Thoracic aorta (tissue), 2 donors: Measurements from ENCODE around the gene RPS27. TPM values are rescaled to one million over a fixed set of nuclear protein-coding genes. Genes with fewer than 3 reads are reported as not detected.
A peak's percentile ranks its signal among the peaks of the same experiment; 100 is the strongest.

Experiments used
- ATAC-seq: fragments of 150-250 bp; one replicate; pipeline ENCODE4 v1.8.0; 2017; ENCODE audit warnings: low read depth; ENCODE audit not compliant: insufficient number of reproducible peaks, low FRiP score
- DNase-seq: peaks from one replicate; pipeline ENCODE4 v3.0.0-alpha.2; 2020; ENCODE audit warnings: low spot score
- H3K27ac ChIP-seq, 2 donors: fragments of 200-600 bp; sonication (generic); 1 replicate in 1 of 2; 2 replicates in 1 of 2; pipeline ENCODE4 v1.5.1; 2016; ENCODE audit warnings: mild to moderate bottlenecking in 2 of 2, moderate library complexity in 2 of 2
- H3K27me3 ChIP-seq: fragments of 200-600 bp; sonication (generic); replicated peaks from 2 replicates; pipeline ENCODE4 v1.6.0; 2016; ENCODE audit warnings: mild to moderate bottlenecking; ENCODE audit not compliant: insufficient read depth
- H3K36me3 ChIP-seq: fragments of 200-600 bp; sonication (generic); one replicate; pipeline ENCODE4 v1.5.1; 2016
- H3K4me1 ChIP-seq, 2 donors: fragments of 200-600 bp; sonication (generic); 1 replicate in 1 of 2; 2 replicates in 1 of 2; pipeline versions ENCODE4 v1.5.1 to v1.6.0; 2016; ENCODE audit warnings: low read depth in 2 of 2, mild to moderate bottlenecking in 1 of 2; ENCODE audit not compliant: control insufficient read depth in 1 of 2
- H3K4me3 ChIP-seq: fragments of 200-600 bp; sonication (generic); 2 replicates; pipeline ENCODE4 v1.5.1; 2016; ENCODE audit warnings: mild to moderate bottlenecking
- H3K9me3 ChIP-seq: fragments of 200-600 bp; sonication (generic); 2 replicates; pipeline ENCODE4 v1.5.1; 2016
- total RNA-seq, 2 donors: library from RNA; depleted of rRNA; stranded (reverse); fragments of >200 nt; gene quantifications; one replicate each; pipeline versions ENCODE4 v1.1.0 to v1.2.3, GENCODE V29; 2016
- TF ChIP-seq, protein P1 (sequence below): fragments of 200-600 bp; sonication (generic); IDR thresholded peaks from one replicate; pipeline ENCODE4 v1.5.1; 2019; ENCODE audit warnings: antibody characterized with exemption

Gene RPS27
- total RNA-seq, 2 donors from 2014 or later: 1,129 to 1,416 TPM

DNA sequence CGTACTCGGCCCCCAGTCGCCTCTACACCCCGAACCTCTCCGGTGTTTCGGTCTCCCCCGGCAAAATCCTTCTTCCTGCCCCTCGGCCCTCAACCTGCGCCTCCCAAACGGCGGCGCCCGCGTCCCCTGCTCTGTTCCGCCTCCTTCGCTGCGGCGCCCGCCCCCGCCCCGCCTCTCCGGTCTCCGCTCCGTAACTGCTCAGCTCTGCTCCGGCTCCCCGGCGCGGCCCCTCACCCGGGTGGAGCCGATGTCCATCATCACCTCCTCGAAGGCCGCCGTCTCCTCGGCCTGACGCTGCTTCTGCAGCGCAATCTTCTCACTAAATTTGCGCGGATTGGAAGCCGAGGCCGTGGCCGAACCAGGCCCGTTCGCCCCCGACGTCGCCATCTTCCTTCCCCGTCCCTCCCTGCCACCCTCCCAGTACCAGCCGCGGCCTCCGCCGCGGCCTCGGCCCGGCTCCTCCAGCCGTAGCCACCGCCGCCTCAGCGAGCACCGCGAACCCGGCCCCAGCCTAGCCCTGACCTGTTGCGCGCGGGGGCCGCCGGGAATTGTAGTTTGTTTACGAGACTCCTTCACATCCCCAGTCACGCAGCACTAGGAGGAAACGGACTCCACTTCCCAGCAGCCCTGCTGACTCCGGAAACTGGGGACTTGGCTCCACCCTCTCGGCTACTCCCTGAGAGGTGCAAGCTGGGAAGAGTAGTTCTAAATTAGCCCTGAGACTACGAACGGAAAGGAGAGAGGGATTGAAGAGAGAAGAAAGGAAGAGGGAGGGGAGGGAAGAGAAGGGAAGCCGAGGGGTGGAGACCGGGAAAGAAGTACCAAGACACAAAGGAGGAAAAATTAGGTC, 32.2 kb upstream of the RPS27 start, which contains the start of gene CRTC2:
Gene CRTC2 (minus strand): TSS at position 502 of the 850 bp plus-strand sequence. CDS start 115 bp downstream, at position 387.
- Histone ChIP-seq H3K4me1 (peaks cover 35 to 57% of the 10 kb centered on the region in 2 donors), H3K36me3 (peaks cover 20% of the 10 kb centered on the region), H3K4me3 (peak within 1 kb of the TSS; percentile 98), H3K27ac (peak within 1 kb of the TSS; percentile 84 to 90), H3K27me3 (no peaks in the 10 kb centered on the region), H3K9me3 (no peaks in the 10 kb centered on the region)
- DNase-seq (peak; percentile 99), ATAC-seq (peak; percentile 75)
- TF ChIP-seq, protein P1, sequence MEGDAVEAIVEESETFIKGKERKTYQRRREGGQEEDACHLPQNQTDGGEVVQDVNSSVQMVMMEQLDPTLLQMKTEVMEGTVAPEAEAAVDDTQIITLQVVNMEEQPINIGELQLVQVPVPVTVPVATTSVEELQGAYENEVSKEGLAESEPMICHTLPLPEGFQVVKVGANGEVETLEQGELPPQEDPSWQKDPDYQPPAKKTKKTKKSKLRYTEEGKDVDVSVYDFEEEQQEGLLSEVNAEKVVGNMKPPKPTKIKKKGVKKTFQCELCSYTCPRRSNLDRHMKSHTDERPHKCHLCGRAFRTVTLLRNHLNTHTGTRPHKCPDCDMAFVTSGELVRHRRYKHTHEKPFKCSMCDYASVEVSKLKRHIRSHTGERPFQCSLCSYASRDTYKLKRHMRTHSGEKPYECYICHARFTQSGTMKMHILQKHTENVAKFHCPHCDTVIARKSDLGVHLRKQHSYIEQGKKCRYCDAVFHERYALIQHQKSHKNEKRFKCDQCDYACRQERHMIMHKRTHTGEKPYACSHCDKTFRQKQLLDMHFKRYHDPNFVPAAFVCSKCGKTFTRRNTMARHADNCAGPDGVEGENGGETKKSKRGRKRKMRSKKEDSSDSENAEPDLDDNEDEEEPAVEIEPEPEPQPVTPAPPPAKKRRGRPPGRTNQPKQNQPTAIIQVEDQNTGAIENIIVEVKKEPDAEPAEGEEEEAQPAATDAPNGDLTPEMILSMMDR: no peak

DNA sequence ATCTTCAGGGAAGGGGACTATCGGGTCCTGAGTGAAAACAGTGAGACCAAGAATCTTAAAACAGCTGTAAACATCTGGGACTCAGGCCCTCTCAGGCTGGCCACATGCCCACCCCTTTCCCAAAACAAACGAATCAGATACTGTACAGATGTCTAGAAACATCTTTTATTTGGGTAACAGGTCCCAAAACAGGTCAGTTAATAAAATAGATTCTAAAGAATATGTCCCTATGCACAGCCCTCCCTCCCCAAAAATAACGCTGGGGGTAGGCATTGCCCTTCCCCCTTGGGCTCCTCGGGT, 31.7 kb upstream of the RPS27 start:
- TF ChIP-seq, protein P1: no peak
- Histone ChIP-seq H3K27me3 (no peaks in the 10 kb centered on the region), H3K27ac (peak overlapping the region; percentile 26 to 90), H3K4me3 (peak overlapping the region; percentile 98), H3K4me1 (peaks cover 36 to 58% of the 10 kb centered on the region in 2 donors), H3K9me3 (no peaks in the 10 kb centered on the region), H3K36me3 (peaks cover 17% of the 10 kb centered on the region)
- DNase-seq (no peak), ATAC-seq (no peak)

DNA sequence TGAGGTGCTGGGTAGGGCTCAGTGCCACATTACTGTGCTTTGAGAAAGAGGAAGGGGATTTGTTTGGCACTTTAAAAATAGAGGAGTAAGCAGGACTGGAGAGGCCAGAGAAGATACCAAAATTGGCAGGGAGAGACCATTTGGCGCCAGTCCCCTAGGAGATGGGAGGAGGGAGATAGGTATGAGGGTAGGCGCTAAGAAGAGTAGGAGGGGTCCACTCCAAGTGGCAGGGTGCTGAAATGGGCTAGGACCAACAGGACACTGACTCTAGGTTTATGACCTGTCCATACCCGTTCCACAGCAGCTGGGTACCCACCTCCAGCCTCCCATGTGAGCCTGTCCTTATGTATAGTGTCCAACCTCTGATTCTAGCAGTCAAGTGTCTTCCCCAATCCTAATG, 31.1 kb upstream of the RPS27 start:
- H3K4me3 ChIP-seq: no peak overlapping the region
- H3K27ac ChIP-seq: peak overlapping the region; percentile 31 to 90
- DNase-seq (no peak), ATAC-seq (no peak)
- no peaks in the 10 kb centered on the region for H3K9me3 ChIP-seq
- no peaks in the 10 kb centered on the region for H3K27me3 ChIP-seq
- peaks cover 13% of the 10 kb centered on the region for H3K36me3 ChIP-seq
- H3K4me1 ChIP-seq: peaks cover 41 to 63% of the 10 kb centered on the region in 2 donors
- TF ChIP-seq, protein P1: no peak

DNA sequence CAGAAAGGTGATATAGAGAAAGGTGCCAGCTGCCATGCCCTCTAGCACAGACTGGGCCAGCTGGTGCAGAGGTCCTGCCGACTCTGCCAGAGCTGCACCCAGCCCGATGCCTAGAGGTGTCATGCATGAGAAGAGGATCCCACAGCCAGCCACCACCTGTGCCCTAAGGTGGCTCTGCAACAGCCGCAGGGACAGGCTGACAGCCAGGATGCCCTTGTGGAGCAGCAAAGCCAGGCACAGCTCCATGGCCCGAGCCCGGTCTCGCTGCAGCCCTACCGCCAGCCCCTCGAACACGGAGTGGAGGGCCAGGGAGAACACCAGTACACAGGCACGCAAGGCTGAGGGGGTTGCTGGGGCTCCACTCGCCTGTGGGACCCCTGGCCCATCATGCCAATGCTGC, 30.4 kb upstream of the RPS27 start:
- Histone ChIP-seq H3K9me3 (no peaks in the 10 kb centered on the region), H3K27ac (peak overlapping the region in 1 of 2 donors; percentile 31), H3K36me3 (peaks cover 8% of the 10 kb centered on the region), H3K27me3 (no peaks in the 10 kb centered on the region), H3K4me1 (peaks cover 43 to 66% of the 10 kb centered on the region in 2 donors), H3K4me3 (no peak overlapping the region)
- DNase-seq (no peak), ATAC-seq (no peak)
- TF ChIP-seq, protein P1: no peak

DNA sequence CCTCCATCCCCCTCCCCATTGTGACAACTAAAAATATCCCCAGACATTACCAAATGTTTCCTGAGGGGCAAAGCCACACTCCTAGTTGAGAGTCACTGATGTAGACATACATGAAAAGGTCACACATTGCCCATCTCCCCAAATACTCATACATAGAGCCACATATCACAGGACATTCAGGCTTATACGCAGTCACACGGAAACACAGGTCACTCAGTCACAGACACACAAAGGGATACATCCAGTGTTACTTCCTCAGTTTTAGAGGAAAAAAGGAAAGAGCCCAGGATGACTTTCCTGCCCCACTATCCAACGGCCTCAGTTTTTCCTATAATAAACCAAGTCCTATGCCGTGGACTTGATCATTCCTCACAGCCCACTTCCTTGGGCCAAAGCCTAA, 29.1 kb upstream of the RPS27 start:
- ATAC-seq (no peak), DNase-seq (no peak)
- TF ChIP-seq, protein P1: no peak
- H3K9me3 ChIP-seq: no peaks in the 10 kb centered on the region
- peaks cover 41 to 63% of the 10 kb centered on the region in 2 donors for H3K4me1 ChIP-seq
- H3K27me3 ChIP-seq: no peaks in the 10 kb centered on the region
- H3K36me3 ChIP-seq: peaks cover 8% of the 10 kb centered on the region
- H3K27ac ChIP-seq: peak overlapping the region; percentile 8 to 90
- peak overlapping the region; percentile 77 for H3K4me3 ChIP-seq
